Gastrocnemius medialis (tissue), 4 donors: ENCODE results near the gene SP6. TPM values are rescaled to one million over a fixed set of nuclear protein-coding genes. Genes with fewer than 3 reads are reported as not detected.

Experiments
- ATAC-seq, 2 donors: fragments of 150-250 bp; one replicate each; pipeline ENCODE4 v1.9.1; 2016
- DNase-seq, 2 donors: peaks; one replicate each; pipeline ENCODE4 v3.0.0-alpha.2; 2019
- H3K27ac ChIP-seq, 4 donors: fragments of 200-600 bp; sonication (generic); 1 replicate in 1 of 4; 2 replicates in 3 of 4; pipeline ENCODE4 v1.5.1; 2016 to 2018; ENCODE audit warnings: mild to moderate bottlenecking in 2 of 4, moderate library complexity in 1 of 4
- H3K27me3 ChIP-seq, 3 donors: fragments of 200-600 bp; sonication (generic) in 2 of 3; 1 replicate in 1 of 3; 2 replicates in 2 of 3; pipeline versions ENCODE4 v1.5.1 to v1.6.0; 2016 to 2019; ENCODE audit warnings: mild to moderate bottlenecking in 1 of 3, moderate library complexity in 1 of 3
- H3K36me3 ChIP-seq, 2 donors: fragments of 200-600 bp; sonication (generic) in 1 of 2; one replicate each; pipeline ENCODE4 v1.5.1; 2017 to 2018
- H3K4me1 ChIP-seq, 2 donors: fragments of 200-600 bp; sonication (generic) in 1 of 2; one replicate each; pipeline ENCODE4 v1.5.1; 2016 to 2017; ENCODE audit warnings: mild to moderate bottlenecking in 2 of 2
- H3K4me3 ChIP-seq, 4 donors: fragments of 200-600 bp; sonication (generic) in 3 of 4; 1 replicate in 1 of 4; 2 replicates in 3 of 4; pipeline ENCODE4 v1.5.1; 2016 to 2019; ENCODE audit warnings: mild to moderate bottlenecking in 2 of 4
- H3K9me3 ChIP-seq, 3 donors: fragments of 200-600 bp; sonication (generic) in 2 of 3; 1 replicate in 1 of 3; 2 replicates in 2 of 3; pipeline ENCODE4 v1.5.1; 2016 to 2019
- POLR2A ChIP-seq, 2 donors: fragments of 450-650 bp; IDR thresholded peaks; one replicate each; pipeline ENCODE4 v1.6.1; 2017; ENCODE audit warnings: antibody characterized with exemption in 2 of 2, mild to moderate bottlenecking in 2 of 2, moderate library complexity in 2 of 2
- in situ Hi-C, 4 donors: fragments of 200-750 bp; cut with MboI; loops; one replicate each; pipeline versions ENCODE4 v1.15.0 to v1.8.0; 2017; ENCODE audit warnings: low sequenced_read_pairs in 4 of 4
- intact Hi-C: fragments of 100-400 bp; cut with DNase I; formaldehyde crosslinking; loops from one replicate; pipeline ENCODE4 v1.15.1; 2023; ENCODE audit warnings: low total_unique reads
- total RNA-seq, 4 donors: library from RNA; depleted of rRNA; stranded (reverse); fragments of >200 nt; gene quantifications; one replicate each; pipeline versions ENCODE4 v1.1.0 to v1.2.3, GENCODE V29; 2016
- TF ChIP-seq, protein P1 (sequence below), 5 experiments: fragments of 450-650 bp in 3 of 5; fragments of 200-600 bp in 2 of 5; sonication (generic) in 2 of 5; IDR thresholded peaks in 4 of 5; conservative IDR thresholded peaks in 1 of 5; 1 replicate in 4 of 5; 2 replicates in 1 of 5; pipeline ENCODE4 v1.5.1; 2016 to 2019; ENCODE audit warnings: antibody characterized with exemption in 5 of 5, mild to moderate bottlenecking in 3 of 5, moderate library complexity in 3 of 5

The SP6 gene
- total RNA-seq, 4 donors from 2014 or later: 0.16 TPM; not detected in 3

DNA sequence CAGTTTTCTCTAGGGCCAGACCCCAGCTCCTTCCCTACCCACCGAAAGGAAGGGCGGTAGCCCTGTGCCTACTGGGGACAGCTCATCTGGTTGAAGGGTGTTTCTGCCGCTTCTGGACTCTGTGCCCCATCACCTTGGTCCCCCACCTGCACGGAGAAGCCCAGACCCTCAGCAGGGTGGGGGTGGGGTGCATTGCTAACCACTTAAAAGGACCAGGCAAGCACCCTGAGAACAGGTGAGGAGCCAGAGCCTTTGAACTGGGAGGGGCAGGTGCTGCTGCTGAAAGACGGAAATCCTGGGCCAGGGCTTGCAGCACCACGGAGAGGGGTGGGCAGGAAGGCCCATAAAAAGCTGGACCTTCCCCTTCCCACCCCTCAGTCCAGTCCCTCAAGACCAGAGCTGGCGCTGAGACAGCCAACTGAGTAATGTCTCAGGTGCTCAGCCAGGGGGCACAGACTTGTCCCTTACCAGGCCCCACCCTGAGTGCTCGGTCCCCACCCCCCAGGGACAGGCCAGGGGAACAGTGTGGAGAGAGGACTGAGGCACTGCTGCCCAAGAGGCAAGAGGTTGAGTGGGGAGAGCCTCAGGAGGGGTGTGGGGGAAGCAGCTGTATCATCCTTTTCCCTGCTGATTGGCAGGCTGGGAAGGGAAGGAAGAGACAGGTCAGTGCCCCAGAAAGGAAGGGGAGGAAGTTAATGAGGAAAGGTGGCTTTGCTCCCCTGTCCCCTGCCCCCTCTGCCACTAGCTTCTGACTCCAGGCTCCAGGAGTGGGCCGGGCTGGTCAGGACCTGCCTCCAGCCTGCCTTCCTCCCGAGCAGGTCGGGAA, 34.2 kb upstream of the SP6 start:
- no peaks in the 10 kb centered on the region for H3K9me3 ChIP-seq
- in situ Hi-C loops (loop anchor here in 3 of 4 donors (5.0 kb wide), 1 partner anchor 43 kb away; the partner anchor contains the start of gene SCRN2 (in 3 of the 3)), intact Hi-C loops (no loop called here)
- no peak overlapping the region for H3K27ac ChIP-seq
- H3K36me3 ChIP-seq: no peaks in the 10 kb centered on the region
- no peak overlapping the region for H3K4me3 ChIP-seq
- peaks cover 0 to 2% (median 0%) of the 10 kb centered on the region in 3 donors for H3K27me3 ChIP-seq
- H3K4me1 ChIP-seq: peaks cover 4 to 5% of the 10 kb centered on the region in 2 donors
- no peak for DNase-seq
- TF ChIP-seq POLR2A (IDR thresholded peaks at IDR 0.05): no peak
- TF ChIP-seq, protein P1, sequence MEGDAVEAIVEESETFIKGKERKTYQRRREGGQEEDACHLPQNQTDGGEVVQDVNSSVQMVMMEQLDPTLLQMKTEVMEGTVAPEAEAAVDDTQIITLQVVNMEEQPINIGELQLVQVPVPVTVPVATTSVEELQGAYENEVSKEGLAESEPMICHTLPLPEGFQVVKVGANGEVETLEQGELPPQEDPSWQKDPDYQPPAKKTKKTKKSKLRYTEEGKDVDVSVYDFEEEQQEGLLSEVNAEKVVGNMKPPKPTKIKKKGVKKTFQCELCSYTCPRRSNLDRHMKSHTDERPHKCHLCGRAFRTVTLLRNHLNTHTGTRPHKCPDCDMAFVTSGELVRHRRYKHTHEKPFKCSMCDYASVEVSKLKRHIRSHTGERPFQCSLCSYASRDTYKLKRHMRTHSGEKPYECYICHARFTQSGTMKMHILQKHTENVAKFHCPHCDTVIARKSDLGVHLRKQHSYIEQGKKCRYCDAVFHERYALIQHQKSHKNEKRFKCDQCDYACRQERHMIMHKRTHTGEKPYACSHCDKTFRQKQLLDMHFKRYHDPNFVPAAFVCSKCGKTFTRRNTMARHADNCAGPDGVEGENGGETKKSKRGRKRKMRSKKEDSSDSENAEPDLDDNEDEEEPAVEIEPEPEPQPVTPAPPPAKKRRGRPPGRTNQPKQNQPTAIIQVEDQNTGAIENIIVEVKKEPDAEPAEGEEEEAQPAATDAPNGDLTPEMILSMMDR (IDR thresholded peaks at IDR 0.05 in 4 of 5, conservative IDR thresholded peaks at IDR 0.05 in 1 of 5): no peak
- ATAC-seq: no peak

DNA sequence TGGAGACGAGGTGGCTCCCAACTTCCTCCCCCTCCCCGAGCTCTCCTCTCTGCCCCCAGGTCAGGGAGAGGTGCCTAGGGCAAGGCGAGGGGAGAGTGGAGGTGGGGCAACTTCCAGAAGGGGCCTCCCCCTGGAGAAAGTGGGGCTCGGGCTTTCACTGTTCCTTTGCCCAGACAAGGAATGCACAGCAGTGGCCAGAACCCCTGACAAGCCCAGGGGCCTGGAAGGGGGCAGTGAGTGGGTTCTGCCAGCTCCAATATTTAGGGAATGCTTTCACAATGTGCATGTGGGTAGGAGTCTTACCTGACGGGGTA, 33.4 kb upstream of the SP6 start:
- no peak for ATAC-seq
- in situ Hi-C loops (no loop called here), intact Hi-C loops (no loop called here)
- DNase-seq: no peak
- Histone ChIP-seq H3K9me3 (no peaks in the 10 kb centered on the region), H3K36me3 (no peaks in the 10 kb centered on the region), H3K4me1 (peaks cover 4 to 5% of the 10 kb centered on the region in 2 donors), H3K27ac (no peak overlapping the region), H3K4me3 (no peak overlapping the region), H3K27me3 (peaks cover 0 to 2% (median 0%) of the 10 kb centered on the region in 3 donors)
- no peak for TF ChIP-seq POLR2A (IDR thresholded peaks at IDR 0.05)
- TF ChIP-seq, protein P1 (IDR thresholded peaks at IDR 0.05 in 4 of 5, conservative IDR thresholded peaks at IDR 0.05 in 1 of 5): no peak

GRCh38 chr17:47883589-47884426, 32.8 kb upstream of the SP6 start:
- no peak for DNase-seq
- no peak for ATAC-seq
- H3K4me3 ChIP-seq: no peak overlapping the region
- in situ Hi-C loops (no loop called here), intact Hi-C loops (no loop called here)
- peaks cover 0 to 5% (median 2%) of the 10 kb centered on the region in 3 donors for H3K27me3 ChIP-seq
- peaks cover 4 to 5% of the 10 kb centered on the region in 2 donors for H3K4me1 ChIP-seq
- no peaks in the 10 kb centered on the region for H3K36me3 ChIP-seq
- no peak overlapping the region for H3K27ac ChIP-seq
- H3K9me3 ChIP-seq: no peaks in the 10 kb centered on the region
- no peak for TF ChIP-seq POLR2A (IDR thresholded peaks at IDR 0.05)
- TF ChIP-seq, protein P1 (IDR thresholded peaks at IDR 0.05 in 4 of 5, conservative IDR thresholded peaks at IDR 0.05 in 1 of 5): no peak

GRCh38 chr17:47882695-47883588, 32.0 kb upstream of the SP6 start:
- Histone ChIP-seq H3K27me3 (peaks cover 2 to 12% (median 2%) of the 10 kb centered on the region in 3 donors), H3K9me3 (no peaks in the 10 kb centered on the region), H3K4me3 (peak overlapping the region in 1 of 4 donors; percentile 9), H3K36me3 (no peaks in the 10 kb centered on the region), H3K27ac (peak overlapping the region in 1 of 4 donors; percentile 11), H3K4me1 (peaks cover 4 to 5% of the 10 kb centered on the region in 2 donors)
- TF ChIP-seq, protein P1 (IDR thresholded peaks at IDR 0.05 in 4 of 5, conservative IDR thresholded peaks at IDR 0.05 in 1 of 5): no peak
- TF ChIP-seq POLR2A (IDR thresholded peaks at IDR 0.05): no peak
- in situ Hi-C loops (no loop called here), intact Hi-C loops (no loop called here)
- ATAC-seq: no peak
- DNase-seq: no peak
